Mammary epithelial cell (primary cell): ENCODE results near the gene RABIF.

Experiments used
- CTCF ChIP-seq, 2 donors: IDR thresholded peaks in 1 of 2; conservative IDR thresholded peaks in 1 of 2; 2 replicates each; pipeline ENCODE4 v1.5.1; 2011 to 2012; ENCODE audit warnings: inconsistent platforms in 2 of 2, low read length in 2 of 2, mild to moderate bottlenecking in 2 of 2, control low read depth in 1 of 2, low read depth in 1 of 2; ENCODE audit not compliant: insufficient read depth in 1 of 2; ENCODE audit errors: extremely low read depth in 1 of 2
- EZH2 ChIP-seq: IDR thresholded peaks from 2 replicates; pipeline ENCODE4 v1.6.1; 2012; ENCODE audit warnings: low read length, inconsistent platforms, borderline replicate concordance

- TF ChIP-seq CTCF (conservative IDR thresholded peaks at IDR 0.05 in 1 of 2, IDR thresholded peaks at IDR 0.05 in 1 of 2; ENCODE audit: extremely low read depth in 1 of 2, insufficient read depth in 1 of 2, low read depth in 1 of 2, low read length in 2 of 2) (no peak), EZH2 (no peak)
Observed at GRCh38 chr1:202879128-202879527, 9.8 kb downstream of the RABIF start.
